ENCODE results near the gene A2M. TPM values are rescaled to one million over a fixed set of nuclear protein-coding genes. Genes with fewer than 3 reads are reported as not detected.
A peak's percentile ranks its signal among the peaks of the same experiment; 100 is the strongest.

Gene A2M
- total and polyA plus RNA-seq, 2 of the 13 experiments (the other 11 are each of a cell fraction or from before 2014, with no cell fraction given) = 2,807 to 6,551 TPM

GRCh38 chr12:9068600-9068999 is 47.1 kb downstream of the A2M start (continued):
- TF ChIP-seq TBX3 (IDR thresholded peaks at IDR 0.05; ENCODE audit: borderline replicate concordance) (no peak), KLF12 (CRISPR knock-in tag; IDR thresholded peaks at IDR 0.05; ENCODE audit: borderline replicate concordance) (no peak), ZNF33B (CRISPR knock-in tag; IDR thresholded peaks at IDR 0.05) (no peak), STAT5B (CRISPR knock-in tag; IDR thresholded peaks at IDR 0.05) (no peak), ZNF792 (CRISPR knock-in tag; IDR thresholded peaks at IDR 0.05) (no peak), ZNF570 (CRISPR knock-in tag; IDR thresholded peaks at IDR 0.05; ENCODE audit: borderline replicate concordance) (no peak), ETS1 (CRISPR knock-in tag; IDR thresholded peaks at IDR 0.05) (no peak), PAF1 (CRISPR knock-in tag; IDR thresholded peaks at IDR 0.05) (peak; percentile 75; the same call in 1 of the 2 replicates), HOXA9 (CRISPR knock-in tag; IDR thresholded peaks at IDR 0.05; ENCODE audit: borderline replicate concordance) (no peak), RBM22 (optimal IDR thresholded peaks at IDR 0.05; ENCODE audit: low read length) (peak; percentile 76), TRIM22 (IDR thresholded peaks at IDR 0.05) (no peak), SMARCE1 (IDR thresholded peaks at IDR 0.05; ENCODE audit: borderline replicate concordance) (no peak), AGO2 (optimal IDR thresholded peaks at IDR 0.05; ENCODE audit: low read depth, low read length) (peak; percentile 24), TIGD3 (CRISPR knock-in tag; IDR thresholded peaks at IDR 0.05; ENCODE audit: borderline replicate concordance) (no peak), SALL1 (CRISPR knock-in tag; IDR thresholded peaks at IDR 0.05) (no peak)

Data from HepG2 (cell line).